HG03342 (cell line): ENCODE results near the gene LCOR.
"Not testable (repeated sequence)": the region's sequence is repeated elsewhere in the genome, so short reads cannot be mapped to it uniquely, and the experiment has no call there.

ENCODE experiments used
- ATAC-seq: cut with Tn5 transposase; IDR thresholded peaks from one replicate; pipeline ENCODE4 v1.9.1; 2021; ENCODE audit warnings: mild to moderate bottlenecking, moderate library complexity; ENCODE audit not compliant: unreplicated experiment

LCOR gene

GRCh38 chr10:96831867-96832720 is at the start of gene LCOR:
TSS of gene LCOR (plus strand) at chr10:96832298. CDS start at chr10:96949058, 116,760 bp downstream.
- peak; percentile 53 for ATAC-seq

DNA sequence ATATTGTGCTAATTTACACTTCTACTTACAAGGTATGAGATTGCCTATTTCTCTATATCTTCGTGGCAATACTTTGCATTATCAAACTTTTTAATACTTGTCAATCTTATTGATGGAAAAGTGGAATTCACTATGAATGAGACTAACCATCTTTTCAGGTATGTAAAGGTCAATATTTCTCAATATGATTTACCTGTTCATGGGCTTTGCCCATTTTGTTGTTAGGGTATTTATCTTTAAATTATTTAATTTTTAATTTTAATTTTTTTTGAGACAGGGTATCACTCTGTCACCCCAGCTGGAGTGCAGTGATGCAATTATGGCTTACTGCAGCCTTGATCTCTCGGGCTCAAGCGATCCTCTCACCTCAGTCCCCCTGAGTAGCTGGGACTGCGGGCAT is 47.8 kb upstream of the LCOR start:
- no peak for ATAC-seq

DNA sequence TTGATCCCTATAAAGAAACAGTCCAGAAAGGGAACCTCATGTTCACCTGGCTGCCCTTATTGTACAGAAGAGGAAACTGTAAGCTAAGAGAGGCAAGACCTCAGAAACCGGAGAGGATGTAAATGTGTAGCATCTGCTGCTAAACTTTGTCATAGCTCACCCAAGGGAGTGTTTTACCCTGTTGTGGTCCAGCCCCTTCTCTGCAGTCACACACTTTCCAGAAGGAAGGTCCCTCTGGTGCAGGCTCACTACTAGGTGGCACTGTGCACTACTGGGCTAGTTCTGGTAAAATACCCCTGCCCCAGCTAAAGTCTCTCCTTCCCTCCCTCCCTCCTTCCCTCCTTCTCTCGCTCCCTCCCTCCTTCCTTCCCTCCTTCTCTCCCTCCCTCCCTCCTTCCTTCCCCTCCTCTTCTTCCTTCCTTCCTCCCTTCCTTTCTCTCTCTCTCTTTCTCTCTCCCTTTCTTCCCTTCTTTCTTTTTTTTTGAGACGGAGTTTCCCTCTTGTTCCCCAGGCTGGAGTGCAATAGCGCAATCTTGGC is 42.5 kb upstream of the LCOR start:
- ATAC-seq = peak; percentile 96

DNA sequence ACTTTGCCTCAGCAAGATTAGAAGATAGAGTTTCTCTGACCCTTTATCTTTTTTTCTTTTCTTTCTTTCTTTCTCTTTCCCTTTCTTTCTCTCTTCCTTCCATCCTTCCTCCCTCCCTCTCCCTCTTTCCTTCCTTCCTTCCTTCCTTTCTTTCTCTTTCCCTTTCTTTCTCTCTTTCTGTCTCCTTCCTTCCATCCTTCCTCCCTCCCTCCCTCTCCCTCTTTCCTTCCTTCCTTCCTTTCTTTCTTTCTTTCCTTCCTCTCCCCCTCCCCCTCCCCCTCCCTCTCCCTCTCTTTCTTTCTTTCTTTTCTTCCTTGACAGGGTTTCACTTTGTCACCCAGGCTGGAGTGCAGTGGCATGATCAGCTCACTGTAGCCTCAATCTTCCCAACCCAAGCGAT is 40.2 kb upstream of the LCOR start:
- ATAC-seq = no peak

GRCh38 chr10:96794836-96795733 is 37.0 kb upstream of the LCOR start:
- ATAC-seq = no peak

GRCh38 chr10:96797485-96797884 is 34.6 kb upstream of the LCOR start:
- no peak for ATAC-seq

DNA sequence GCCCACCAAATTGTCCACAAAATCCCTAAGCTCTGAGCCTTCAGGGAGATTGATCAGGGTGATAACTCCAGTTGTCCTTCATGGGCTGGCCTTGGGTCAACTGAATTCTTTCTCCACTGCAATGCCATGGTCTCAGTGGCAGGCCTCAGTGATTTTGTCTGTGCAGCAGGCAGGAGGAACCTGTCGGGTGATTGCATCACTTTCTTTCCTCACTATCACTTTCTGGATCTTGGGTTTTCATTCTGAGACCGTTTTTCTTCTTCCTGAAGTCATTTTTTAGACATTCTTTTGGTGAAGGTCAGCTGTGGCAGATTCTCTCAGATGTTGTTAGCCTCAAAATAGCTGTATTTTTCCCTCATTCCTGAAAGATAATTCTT is 28.8 kb upstream of the LCOR start:
- no peak for ATAC-seq

- ATAC-seq = no peak
Measured at GRCh38 chr10:96814264-96814663, 17.8 kb upstream of the LCOR start.

DNA sequence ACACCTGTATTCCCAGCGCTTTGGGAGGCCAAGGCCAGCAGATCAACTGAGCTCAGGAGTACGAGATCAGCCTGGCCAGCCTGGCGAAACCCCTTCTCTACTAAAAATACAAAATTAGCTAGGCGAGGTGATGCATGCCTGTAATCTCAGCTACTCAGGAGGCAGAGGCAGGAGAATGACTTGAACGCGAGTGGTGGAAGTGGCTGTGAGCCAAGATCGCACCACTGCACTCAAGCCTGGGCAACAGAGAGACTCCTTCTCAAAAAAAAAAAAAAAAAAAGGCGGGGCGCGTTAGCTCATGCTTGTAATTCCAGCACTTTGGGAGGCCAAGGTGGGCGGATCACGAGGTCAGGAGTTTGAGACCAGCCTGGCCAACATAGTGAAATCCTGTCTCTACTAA is 13.1 kb upstream of the LCOR start:
- ATAC-seq = not testable (repeated sequence)

GRCh38 chr10:96820765-96821164 is 11.3 kb upstream of the LCOR start:
- ATAC-seq = no peak

- ATAC-seq = no peak
Measured at GRCh38 chr10:96826438-96826837, 5.7 kb upstream of the LCOR start.

DNA sequence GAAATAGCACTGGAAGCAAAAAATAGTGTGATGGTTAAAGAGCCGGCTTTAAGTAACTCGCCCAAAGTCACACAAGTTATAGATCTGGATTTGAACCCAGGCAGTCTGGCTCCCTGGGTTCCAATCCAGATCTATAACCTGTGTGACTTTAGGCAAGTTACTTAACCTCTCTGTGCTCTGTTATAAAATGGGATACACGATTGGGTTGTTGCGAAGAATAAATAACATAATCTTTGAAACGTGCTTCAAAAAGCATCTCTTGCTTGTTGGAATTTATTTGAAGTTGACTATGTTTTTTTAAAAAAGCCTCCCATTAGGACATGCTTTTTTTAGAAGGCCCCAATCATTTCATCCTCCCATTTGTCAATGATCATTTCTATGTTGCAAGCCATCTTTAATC is 3.5 kb upstream of the LCOR start:
- ATAC-seq = no peak

DNA sequence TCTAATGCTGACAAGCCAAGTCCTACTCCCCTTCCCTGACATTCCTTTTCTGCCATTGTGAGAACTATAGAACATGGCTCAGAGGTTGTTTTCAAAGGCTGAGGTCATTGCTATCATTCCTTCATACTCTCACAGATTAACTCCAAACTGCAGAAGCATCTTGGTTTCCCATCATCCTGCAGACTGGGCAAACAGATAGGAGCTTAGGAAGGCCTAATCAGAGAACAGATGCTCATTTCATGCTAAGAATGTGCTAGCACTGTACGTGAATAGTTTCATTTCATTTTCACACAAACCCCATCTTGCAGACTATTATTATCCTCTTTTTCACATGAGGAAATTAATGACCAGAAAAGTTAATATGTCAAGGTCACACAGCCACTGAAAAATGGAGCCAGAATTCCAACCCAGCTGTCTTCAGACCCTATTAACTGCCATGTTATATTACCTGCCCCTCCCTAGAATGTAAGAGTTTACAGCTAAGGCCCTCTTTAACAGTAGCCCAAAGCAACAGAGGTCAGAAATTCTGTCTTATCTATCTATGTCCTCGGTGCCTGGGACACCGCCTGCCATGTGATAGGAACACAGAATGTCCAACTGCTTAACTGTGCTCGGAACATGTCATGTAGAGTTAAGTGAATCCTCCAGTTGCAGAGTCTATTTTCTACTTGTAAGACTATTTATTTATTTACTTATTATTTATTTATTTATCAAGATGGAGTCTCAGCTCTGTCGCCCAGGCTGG is 2.9 kb upstream of the LCOR start:
- ATAC-seq = no peak

DNA sequence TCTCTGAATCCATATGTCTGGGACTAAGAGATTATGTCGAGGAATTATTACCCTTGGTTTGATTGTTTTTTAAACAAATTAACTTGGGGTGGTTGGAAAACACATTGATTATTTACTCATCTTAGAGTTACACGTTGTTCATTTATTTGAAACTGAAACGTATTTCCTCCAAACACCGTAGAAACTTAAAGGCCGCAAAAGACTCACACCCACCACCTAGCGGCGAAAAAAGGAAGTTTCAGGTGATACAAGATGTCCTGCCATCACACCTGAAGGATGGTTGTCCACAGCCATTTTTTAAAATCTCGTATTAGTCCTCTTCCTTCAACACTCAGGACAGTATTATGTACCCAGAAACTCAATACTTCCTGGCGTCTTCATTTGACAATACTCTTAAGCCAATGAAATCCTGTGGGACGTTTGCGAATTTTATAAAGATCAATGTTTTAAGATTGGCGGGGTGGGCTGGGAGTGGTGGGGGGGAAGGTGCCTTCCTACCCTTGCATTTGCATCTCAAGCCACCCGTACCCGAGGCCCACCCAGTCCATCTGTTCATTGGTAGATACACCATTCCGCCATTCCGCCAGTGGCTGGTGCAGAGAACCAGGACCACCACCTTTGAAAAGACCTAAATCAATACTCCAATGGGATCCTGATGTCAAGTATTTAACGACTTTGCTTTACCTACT is 1.4 kb upstream of the LCOR start:
- ATAC-seq = no peak

DNA sequence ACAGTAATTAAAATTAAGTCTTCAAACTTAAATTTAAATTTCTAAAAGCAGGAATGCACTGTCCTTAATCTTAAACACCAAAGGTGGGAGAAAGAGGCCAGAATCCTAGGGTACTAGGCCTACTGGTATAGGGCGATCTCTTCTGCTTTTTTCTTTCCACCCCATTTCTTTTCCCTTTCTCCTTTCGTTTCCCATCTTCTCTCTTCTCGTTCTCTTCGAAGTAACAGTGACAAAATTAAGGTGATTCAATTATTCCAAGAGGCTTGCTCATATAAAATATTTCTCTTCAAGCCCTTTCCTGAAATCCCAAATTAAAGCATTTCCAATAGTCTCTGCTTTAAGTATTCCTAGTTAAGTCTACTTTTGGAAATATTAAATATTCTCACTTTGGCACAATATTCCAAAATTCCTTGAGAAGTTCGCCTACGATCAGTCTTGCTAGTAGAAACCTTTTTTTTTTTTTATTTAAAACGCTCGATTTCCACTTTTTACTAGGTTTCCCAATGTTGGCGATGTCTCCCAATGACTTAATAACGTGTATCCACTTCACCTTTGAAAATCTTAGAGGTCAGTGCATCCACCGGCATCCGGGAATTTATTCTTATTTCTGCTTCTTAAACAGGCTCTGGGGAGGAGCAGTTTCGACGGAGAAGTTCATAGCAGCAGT is 765 bp upstream of the LCOR start:
- no peak for ATAC-seq

GRCh38 chr10:96832721-96833219 is 672 bp downstream of the LCOR start:
- peak; percentile 60 for ATAC-seq

DNA sequence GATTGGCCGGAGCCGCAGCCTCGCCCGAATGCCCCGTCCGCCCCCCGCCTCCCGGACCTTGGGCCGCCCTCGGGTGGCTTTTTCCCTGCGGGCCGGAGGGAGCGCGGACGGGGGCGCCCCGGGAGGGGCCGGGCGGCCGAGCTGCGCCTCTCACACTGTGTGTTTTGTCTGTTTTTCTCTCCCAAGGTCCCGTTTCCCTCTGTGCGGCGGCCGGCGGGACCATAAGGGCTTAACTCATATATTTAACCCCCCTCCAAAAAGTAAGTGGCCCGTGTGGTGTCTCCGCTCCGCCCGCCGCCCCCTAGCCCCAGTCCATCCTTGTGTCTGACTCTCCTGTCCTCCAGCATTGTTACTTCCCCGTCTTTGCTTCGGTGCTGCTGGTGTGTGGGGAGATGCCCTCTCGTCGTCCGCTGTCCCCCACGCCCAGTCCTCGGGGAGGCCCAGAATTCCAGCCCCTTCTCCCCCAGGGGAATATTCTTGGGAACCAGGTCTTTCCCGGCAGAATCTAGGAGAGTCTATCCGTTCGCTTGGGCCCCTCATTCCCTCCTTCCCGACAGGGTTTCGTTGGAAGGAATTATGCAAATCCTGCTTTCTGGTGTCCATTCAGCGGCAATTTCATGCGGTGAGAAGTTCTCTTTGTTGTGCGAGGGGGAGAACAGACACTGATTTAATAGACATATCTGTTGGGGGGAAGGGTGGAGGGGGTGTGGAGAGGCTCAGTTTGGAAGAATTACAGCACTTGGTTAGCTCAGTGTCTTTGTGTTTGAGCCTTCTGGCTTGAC is 1.3 kb downstream of the LCOR start:
- peak; percentile 5 for ATAC-seq

DNA sequence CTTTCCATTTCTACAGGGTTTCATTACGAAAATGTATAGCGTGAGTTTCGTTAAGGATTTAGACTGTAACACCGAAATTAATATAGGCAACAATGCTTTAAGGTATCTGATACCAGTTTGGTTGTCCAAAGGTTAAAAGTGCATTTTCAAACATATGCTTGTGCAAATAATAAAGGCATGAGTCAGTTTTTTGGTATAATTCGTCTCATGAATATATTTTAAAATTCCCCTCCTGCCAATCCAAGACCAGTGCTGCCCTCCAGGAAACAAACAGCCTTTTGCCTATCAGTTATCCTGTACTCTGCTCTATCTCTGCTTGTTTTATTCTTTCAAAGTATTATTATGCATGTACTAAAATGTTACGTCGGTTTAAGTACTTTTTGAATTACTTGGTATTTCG is 2.0 kb downstream of the LCOR start:
- ATAC-seq = no peak

- ATAC-seq = no peak
Measured at GRCh38 chr10:96835899-96836298, 3.8 kb downstream of the LCOR start.
